Measurements from ENCODE around the gene CIP2A. TPM values are rescaled to one million over a fixed set of nuclear protein-coding genes. Genes with fewer than 3 reads are reported as not detected.

CIP2A gene
- total and polyA plus RNA-seq, 2 donors (not counting 1 experiment from before 2014, with no cell fraction given): 7.9 to 10.1 TPM

- Histone ChIP-seq H3K36me3 (ENCODE audit: control insufficient read depth, insufficient read depth, low read length) (no peaks in the 10 kb centered on the region), H3K4me3 (replicated peaks in 1 of 4; ENCODE audit: control extremely low read depth in 1 of 4, insufficient read depth in 1 of 4, low read depth in 3 of 4, low read length in 4 of 4) (no peak overlapping the region), H3K27ac (ENCODE audit: insufficient read depth, low read length) (no peak overlapping the region), H3K9ac (ENCODE audit: insufficient read depth, low read length) (no peak overlapping the region), H2AFZ (ENCODE audit: low read length) (no peak overlapping the region), H3K79me2 (ENCODE audit: control insufficient read depth, insufficient read depth, low read length) (no peaks in the 10 kb centered on the region), H3K4me1 (ENCODE audit: control insufficient read depth, extremely low read depth, insufficient read depth, low read length) (no peaks in the 10 kb centered on the region), H3K9me3 (ENCODE audit: control insufficient read depth, insufficient read depth, low read depth, low read length) (no peaks in the 10 kb centered on the region), H3K27me3 (ENCODE audit: control insufficient read depth, insufficient read depth, low read length) (no peaks in the 10 kb centered on the region), H4K20me1 (ENCODE audit: control insufficient read depth, extremely low read depth, insufficient read depth, low read length) (no peaks in the 10 kb centered on the region), H3K4me2 (ENCODE audit: extremely low read depth, insufficient read depth, low read length) (no peak overlapping the region)
- TF ChIP-seq EZH2 (IDR thresholded peaks at IDR 0.05; ENCODE audit: low read length, missing control alignments): no peak
- TF ChIP-seq, protein P1, sequence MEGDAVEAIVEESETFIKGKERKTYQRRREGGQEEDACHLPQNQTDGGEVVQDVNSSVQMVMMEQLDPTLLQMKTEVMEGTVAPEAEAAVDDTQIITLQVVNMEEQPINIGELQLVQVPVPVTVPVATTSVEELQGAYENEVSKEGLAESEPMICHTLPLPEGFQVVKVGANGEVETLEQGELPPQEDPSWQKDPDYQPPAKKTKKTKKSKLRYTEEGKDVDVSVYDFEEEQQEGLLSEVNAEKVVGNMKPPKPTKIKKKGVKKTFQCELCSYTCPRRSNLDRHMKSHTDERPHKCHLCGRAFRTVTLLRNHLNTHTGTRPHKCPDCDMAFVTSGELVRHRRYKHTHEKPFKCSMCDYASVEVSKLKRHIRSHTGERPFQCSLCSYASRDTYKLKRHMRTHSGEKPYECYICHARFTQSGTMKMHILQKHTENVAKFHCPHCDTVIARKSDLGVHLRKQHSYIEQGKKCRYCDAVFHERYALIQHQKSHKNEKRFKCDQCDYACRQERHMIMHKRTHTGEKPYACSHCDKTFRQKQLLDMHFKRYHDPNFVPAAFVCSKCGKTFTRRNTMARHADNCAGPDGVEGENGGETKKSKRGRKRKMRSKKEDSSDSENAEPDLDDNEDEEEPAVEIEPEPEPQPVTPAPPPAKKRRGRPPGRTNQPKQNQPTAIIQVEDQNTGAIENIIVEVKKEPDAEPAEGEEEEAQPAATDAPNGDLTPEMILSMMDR (conservative IDR thresholded peaks at IDR 0.05 in 1 of 2, IDR thresholded peaks at IDR 0.05 in 1 of 2; ENCODE audit: low read depth in 1 of 2, low read length in 2 of 2): no peak
- DNase-seq (ENCODE audit: low read depth in 2 of 2): no peak
Observed at GRCh38 chr3:108528459-108529252, 60.6 kb downstream of the CIP2A start.

DNA sequence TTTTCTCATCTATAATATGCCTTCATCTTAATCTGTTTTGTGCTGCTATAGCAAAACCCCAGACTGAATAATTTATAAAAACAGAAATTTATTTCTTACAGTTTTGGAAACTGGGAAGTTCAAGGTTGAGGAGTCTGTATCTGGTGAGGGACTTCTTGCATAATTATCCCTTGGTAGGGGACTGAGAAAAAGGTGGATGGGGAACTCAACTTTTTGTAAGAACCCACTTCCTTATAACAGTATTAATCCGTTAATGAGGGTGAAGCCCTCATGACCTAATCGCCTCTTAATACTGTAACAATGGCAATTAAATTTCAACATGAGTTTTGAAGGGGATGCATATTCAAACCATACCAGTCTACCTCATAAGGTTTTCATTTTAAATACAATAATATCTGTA is 61.4 kb downstream of the CIP2A start:
- DNase-seq (ENCODE audit: low read depth in 2 of 2): no peak
- no peaks in the 10 kb centered on the region for H3K4me1 ChIP-seq (ENCODE audit: control insufficient read depth, extremely low read depth, insufficient read depth, low read length)
- H3K27me3 ChIP-seq (ENCODE audit: control insufficient read depth, insufficient read depth, low read length): no peaks in the 10 kb centered on the region
- H3K4me3 ChIP-seq (replicated peaks in 1 of 4; ENCODE audit: control extremely low read depth in 1 of 4, insufficient read depth in 1 of 4, low read depth in 3 of 4, low read length in 4 of 4): no peak overlapping the region
- TF ChIP-seq, protein P1 (conservative IDR thresholded peaks at IDR 0.05 in 1 of 2, IDR thresholded peaks at IDR 0.05 in 1 of 2; ENCODE audit: low read depth in 1 of 2, low read length in 2 of 2): no peak
- no peak for TF ChIP-seq EZH2 (IDR thresholded peaks at IDR 0.05; ENCODE audit: low read length, missing control alignments)
- no peaks in the 10 kb centered on the region for H3K79me2 ChIP-seq (ENCODE audit: control insufficient read depth, insufficient read depth, low read length)
- no peak overlapping the region for H2AFZ ChIP-seq (ENCODE audit: low read length)
- no peak overlapping the region for H3K9ac ChIP-seq (ENCODE audit: insufficient read depth, low read length)
- H3K4me2 ChIP-seq (ENCODE audit: extremely low read depth, insufficient read depth, low read length): no peak overlapping the region
- H3K9me3 ChIP-seq (ENCODE audit: control insufficient read depth, insufficient read depth, low read depth, low read length): no peaks in the 10 kb centered on the region
- H4K20me1 ChIP-seq (ENCODE audit: control insufficient read depth, extremely low read depth, insufficient read depth, low read length): no peaks in the 10 kb centered on the region
- no peaks in the 10 kb centered on the region for H3K36me3 ChIP-seq (ENCODE audit: control insufficient read depth, insufficient read depth, low read length)
- H3K27ac ChIP-seq (ENCODE audit: insufficient read depth, low read length): no peak overlapping the region

GRCh38 chr3:108527109-108527508 is 62.1 kb downstream of the CIP2A start:
- TF ChIP-seq, protein P1 (conservative IDR thresholded peaks at IDR 0.05 in 1 of 2, IDR thresholded peaks at IDR 0.05 in 1 of 2; ENCODE audit: low read depth in 1 of 2, low read length in 2 of 2): no peak
- TF ChIP-seq EZH2 (IDR thresholded peaks at IDR 0.05; ENCODE audit: low read length, missing control alignments): no peak
- no peaks in the 10 kb centered on the region for H3K36me3 ChIP-seq (ENCODE audit: control insufficient read depth, insufficient read depth, low read length)
- no peak overlapping the region for H3K27ac ChIP-seq (ENCODE audit: insufficient read depth, low read length)
- H3K9me3 ChIP-seq (ENCODE audit: control insufficient read depth, insufficient read depth, low read depth, low read length): no peaks in the 10 kb centered on the region
- H3K4me3 ChIP-seq (replicated peaks in 1 of 4; ENCODE audit: control extremely low read depth in 1 of 4, insufficient read depth in 1 of 4, low read depth in 3 of 4, low read length in 4 of 4): no peak overlapping the region
- H3K79me2 ChIP-seq (ENCODE audit: control insufficient read depth, insufficient read depth, low read length): no peaks in the 10 kb centered on the region
- no peak overlapping the region for H3K9ac ChIP-seq (ENCODE audit: insufficient read depth, low read length)
- no peaks in the 10 kb centered on the region for H4K20me1 ChIP-seq (ENCODE audit: control insufficient read depth, extremely low read depth, insufficient read depth, low read length)
- H3K4me2 ChIP-seq (ENCODE audit: extremely low read depth, insufficient read depth, low read length): no peak overlapping the region
- no peak overlapping the region for H2AFZ ChIP-seq (ENCODE audit: low read length)
- DNase-seq (ENCODE audit: low read depth in 2 of 2): no peak
- no peaks in the 10 kb centered on the region for H3K4me1 ChIP-seq (ENCODE audit: control insufficient read depth, extremely low read depth, insufficient read depth, low read length)
- H3K27me3 ChIP-seq (ENCODE audit: control insufficient read depth, insufficient read depth, low read length): no peaks in the 10 kb centered on the region

All from fibroblast of lung (primary cell).